Measurements from ENCODE around the gene C11orf58.

The C11orf58 gene

DNA sequence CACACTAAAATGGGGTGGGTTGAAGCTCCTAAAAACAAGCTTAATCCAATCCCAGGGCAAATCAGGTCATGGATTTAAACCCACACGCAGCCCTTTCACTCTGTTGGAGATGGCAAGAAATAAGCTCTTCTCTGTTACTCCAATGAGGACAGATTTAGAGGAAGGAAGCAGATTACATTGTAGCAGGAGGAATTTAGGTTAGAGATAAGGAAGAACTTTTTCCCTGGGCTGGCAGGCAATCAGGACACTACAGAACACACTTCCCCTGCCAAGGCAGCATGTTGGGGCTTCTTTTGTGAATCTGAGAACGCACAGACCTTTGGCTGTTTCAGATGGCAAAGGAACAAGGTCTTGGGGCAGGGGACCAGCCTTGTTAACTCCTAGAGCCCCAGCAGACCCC, 46.2 kb downstream of the C11orf58 start:
- in situ Hi-C loops (cut with MboI; ENCODE audit: low sequenced_read_pairs) = no loop called here

DNA sequence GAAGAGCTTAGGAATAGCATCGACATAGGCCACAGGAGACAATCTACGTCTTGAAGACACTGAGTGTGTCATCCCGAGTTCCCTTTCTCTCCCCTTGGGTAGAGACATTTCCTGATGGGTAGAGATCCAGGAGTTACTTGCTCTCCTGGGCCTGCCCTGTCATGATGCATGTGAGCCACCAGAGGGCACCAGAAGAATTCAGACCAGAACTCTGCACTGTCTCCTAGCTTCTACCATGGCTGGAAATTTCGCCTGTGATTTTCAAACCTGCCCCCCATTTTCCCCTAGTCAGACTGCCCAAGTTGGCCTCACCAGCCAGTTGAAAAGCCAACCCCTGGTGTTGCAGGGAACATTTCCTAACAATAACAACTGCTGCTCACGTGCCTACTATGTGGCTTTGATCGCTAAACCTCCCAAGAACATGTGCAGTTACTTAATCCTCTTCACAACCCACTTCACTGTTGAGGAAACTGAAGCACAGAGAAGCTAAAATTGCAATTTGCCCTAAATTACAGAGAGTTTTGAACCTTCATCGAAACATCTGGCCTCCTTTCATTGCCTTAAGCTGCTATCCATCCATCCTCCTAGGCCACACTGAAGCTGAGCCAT, 47.2 kb downstream of the C11orf58 start:
- in situ Hi-C loops (cut with MboI; ENCODE audit: low sequenced_read_pairs) = no loop called here

DNA sequence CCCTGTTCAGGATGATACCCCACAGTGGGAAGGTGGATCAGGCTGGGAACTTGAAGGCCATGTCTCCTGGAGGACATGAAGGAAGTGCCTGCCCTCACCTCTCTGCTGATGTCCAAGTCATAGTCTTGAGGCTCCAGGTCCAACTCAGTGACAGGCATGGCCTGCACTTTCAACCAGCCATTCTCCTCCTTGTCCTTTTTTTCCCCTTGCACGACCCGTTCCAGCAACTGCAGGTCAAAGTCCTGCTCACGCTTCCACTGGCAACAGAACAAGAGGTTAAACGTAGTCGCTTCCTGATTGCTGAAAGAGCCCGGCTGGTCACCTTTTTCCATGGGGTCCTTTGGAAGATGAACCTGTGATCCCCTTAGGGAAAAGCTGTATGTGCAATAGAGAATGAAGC, 47.7 kb downstream of the C11orf58 start:
- in situ Hi-C loops (cut with MboI; ENCODE audit: low sequenced_read_pairs) = no loop called here

DNA sequence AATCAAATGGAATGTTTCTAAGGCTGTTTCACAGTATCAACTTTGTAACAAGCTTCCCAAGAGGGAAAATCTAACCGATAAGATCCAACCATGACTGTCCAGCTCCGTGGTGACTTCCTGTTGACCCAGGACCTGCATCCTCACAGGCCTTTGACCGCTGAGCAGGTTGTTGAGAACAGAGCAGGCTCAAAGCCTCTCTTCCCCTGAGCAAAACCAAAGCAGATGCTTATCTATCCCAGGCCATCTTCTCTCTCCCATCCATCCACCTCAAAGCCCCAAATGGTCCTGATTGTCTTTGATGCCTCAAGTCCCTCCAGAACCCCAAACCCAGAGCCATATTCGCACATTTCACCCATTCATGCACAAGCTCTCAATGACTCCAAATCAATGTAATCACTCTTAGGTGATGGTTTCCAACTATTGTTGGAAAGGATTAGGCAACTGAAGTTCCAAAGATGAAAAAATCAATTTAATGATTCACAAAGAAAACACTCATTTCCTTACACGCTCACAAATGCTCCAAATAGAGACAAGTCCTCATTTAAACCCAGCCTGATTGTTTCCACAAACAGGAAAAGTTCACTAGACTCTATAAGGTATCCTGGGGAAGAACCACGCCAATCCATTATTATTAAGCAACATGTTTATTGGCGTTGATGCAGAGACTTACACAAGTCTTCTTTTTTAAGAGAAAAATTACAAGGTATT, 48.7 kb downstream of the C11orf58 start:
- in situ Hi-C loops (cut with MboI; ENCODE audit: low sequenced_read_pairs) = no loop called here

DNA sequence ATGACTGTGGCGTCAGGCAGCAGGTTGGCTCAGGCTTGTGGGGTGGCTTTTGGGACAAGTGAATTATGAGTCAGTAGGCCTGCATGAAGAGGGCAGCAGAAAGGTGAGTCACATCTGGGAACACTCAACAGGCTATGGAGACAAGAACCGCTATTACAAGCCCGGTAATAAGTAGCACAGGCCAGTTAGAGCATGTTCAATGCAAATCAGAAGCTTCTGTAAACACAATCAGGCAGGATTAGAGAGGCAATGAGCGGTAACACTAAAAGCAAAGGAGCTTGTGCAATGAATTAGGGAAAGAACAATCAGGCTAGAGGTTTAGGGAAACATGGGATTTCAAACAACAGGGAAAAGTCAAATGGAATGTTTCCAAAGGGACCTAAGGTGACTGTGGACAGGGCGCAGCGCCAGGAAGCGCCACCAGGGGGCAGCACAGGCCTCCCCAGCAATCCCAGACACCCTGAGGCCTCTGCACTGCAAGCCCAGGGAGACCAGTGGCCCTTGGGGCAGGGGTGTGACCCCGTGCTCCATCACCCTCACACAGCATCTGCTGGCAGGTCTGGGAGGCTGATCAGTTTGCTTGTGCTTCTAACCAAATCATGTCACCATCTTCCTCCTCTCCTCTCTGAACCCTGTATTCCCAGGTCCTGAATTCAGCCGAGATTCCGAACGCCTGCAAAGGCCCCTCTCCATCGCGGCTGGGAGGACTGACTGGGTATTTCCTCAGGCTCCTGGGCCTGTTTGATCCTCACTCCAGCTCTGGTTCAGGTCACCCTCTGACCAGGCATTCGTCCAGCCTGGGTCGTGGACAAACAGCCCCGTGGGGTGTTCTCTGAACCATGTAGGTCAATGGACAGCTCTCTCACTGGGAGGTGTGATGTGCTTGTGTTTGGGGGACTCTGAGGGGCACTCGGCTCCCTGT, 50.0 kb downstream of the C11orf58 start:
- in situ Hi-C loops (cut with MboI; ENCODE audit: low sequenced_read_pairs) = no loop called here

DNA sequence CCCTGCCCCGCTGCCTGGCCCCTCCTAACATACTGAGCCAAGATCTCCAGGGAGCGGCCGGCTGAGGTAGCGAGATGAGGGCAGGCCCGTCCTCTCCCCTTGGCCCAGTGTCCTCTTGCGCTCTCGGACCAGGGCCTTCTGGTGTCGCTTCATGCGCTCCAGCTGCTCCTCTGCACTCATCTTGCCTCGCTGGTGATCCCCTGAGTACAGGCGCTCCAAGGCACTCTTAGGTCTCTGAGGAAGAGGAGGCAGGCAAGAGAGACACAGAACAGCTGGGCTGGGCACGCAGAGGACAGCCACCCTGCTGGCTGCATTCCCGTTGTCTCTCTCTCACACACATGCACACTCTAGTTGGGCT, 50.6 kb downstream of the C11orf58 start:
- in situ Hi-C loops (cut with MboI; ENCODE audit: low sequenced_read_pairs) = no loop called here

DNA sequence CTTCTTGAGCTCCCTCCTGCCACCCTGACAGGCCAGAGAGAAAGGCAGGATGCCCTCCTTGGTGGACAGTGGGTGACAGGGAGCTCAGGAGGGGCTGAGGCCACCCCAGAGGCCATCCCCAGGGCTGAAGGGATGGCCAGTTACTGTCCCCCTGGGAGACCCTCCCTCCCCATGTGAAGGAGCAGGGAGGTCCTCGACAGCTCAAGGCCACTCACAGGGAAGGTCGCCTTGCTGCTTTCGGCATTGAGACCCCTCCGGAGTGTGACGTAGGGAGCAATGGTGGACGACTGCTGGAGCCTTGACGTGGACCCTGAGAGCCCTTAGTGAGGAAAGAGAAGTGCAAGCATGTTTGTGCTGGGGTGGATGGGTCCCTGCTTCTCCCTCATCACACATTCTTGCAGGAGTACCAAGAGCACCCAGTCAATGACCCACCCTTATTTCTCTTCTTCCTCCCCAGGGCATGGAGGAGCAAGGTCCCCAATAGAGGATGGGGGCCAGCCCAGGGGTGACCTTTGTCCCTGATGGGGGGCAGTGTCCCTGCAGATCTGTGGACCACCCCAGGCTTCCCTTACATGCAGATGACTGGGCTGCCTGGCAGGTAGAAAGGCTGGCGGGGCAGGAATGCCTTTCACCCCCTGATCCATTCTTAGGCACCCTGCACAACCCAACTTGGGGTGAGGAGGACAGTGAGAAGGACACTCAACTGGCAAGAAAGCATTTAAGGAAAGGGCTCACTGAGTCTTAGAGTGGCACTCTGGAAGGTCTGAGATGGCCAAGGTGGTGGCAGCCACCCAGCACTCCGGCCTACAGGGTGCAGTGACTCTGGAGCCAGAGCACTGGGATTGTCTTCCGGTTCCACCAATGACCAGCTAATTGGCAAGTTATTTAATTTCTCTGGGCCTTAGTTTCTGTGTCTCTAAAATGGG, 51.4 kb downstream of the C11orf58 start:
- in situ Hi-C loops (cut with MboI; ENCODE audit: low sequenced_read_pairs) = no loop called here

DNA sequence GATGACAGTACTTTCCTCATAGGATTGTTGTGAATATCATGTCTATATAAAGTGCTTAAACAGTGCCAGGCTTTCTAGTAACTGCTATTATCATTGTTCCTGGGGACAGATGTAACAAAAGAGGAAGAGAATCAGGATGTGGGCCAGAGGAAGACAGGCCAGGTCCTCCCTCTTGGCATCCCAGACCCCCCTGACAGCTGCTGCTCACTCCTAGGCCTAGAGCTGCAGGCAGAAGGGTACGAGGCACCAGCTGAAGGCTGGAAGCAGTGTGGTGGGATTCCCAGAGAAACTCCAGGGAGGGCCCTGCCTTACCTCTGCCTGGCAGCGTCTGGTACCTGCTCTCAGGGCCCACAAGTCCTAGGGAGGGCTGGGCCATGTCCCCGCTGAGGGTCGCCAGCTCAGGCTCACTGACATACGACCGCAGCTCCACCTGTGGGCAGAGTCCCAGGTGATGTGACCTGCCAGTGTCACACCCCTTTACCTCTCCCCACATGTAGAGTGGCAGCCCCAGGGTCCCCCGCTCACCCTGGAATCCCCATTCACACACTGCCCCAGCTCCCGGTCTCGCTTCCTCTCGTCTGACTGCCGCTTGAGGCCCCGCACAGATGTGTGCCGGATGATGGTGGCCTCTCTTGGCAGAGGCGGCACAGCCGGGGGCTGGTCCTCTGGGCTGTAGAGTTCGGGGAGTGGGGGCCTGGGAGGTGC, 52.2 kb downstream of the C11orf58 start:
- in situ Hi-C loops (cut with MboI; ENCODE audit: low sequenced_read_pairs) = no loop called here

DNA sequence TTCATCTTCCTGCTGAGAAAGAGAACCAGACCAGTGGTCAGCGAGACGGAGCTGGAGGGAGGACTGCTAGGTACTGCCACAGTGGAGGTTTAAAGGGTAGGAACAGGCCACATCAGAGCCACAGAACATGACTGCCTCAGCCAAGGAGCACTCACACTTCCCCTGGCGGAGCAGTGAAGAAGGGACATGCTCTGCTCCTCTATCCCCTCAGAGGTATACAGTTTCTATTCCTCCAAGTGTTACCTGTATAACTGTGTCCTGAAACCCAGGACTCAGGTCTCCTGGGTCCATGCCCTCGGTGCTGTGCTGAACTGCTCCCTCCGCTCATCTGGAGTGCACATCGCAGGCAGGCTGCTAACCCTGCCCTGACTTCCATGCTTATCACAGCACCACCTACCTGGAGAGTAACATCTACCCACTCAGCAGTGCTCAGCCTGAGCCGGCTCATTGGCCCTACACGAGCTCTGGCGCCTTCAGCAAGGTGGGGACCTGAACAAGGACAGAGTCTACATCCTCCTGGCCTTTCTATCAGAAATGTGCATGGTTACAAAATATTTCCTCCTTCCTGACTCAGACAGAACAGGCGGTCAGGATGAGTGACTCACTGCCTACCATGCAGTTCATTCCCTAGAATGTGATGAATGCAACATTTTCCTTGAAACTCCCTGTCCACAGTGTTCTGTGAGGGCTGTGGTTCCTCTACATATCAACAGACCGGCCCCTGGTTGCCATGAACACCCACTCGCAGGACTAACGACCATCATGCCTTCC, 52.9 kb downstream of the C11orf58 start:
- in situ Hi-C loops (cut with MboI; ENCODE audit: low sequenced_read_pairs) = no loop called here

DNA sequence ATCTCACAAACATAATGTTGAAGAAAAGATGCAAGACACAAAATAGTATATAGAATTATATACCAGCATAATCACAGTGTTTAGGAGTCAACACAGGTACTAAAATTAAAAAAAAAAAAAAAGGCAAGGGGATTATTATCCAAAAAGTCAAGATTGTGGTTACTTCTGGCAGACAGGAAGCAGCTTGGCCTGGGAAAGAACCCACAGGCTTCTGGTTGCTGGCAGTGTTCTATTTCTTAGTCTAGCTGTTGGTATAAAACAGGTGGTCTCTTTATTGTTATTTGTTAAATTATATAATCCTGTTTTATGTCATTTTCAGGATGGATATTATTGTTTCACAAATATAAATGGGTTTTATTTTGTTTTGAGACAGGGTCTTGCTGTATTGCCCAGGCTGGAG, 54.0 kb downstream of the C11orf58 start:
- in situ Hi-C loops (cut with MboI; ENCODE audit: low sequenced_read_pairs) = no loop called here

DNA sequence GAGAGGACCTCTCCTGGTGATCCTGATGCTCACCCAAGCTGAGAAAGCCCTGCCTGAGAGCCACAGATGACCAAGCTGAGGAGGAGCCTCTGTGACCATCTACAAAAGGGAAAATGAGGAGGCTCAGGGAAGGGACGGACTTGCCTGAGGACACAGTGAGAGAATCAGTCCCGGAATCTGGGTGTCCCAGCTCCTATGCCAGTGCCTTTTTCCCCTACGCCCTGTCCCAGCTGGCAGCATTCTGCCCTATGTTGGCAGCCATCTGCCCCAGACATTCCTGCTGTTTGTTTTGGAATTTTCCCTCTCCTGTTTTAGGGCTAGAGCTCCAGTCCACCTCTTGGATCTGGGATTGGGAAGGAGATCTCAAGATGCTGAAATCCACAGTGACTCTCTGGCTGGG, 54.6 kb downstream of the C11orf58 start:
- in situ Hi-C loops (cut with MboI; ENCODE audit: low sequenced_read_pairs) = no loop called here

DNA sequence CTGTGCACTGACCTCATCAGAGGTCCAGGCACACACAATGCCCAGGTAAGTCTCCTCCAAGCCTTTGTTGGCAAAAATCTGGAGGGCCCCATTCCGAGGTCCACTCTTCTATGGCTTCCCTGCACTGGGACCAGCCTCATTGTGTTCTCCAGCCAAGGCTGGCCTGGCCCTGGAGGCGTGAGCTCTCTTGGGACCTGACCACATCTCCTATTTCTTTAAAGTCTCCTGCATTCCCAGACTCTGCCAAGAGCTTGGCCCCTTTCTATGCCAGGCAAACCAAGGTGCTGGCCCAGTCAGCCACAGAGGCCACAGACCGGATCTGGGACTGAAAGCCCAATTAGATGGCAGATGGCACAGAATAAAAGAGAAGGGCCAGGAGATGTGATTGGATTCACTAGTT, 55.1 kb downstream of the C11orf58 start:
- in situ Hi-C loops (cut with MboI; ENCODE audit: low sequenced_read_pairs) = no loop called here

DNA sequence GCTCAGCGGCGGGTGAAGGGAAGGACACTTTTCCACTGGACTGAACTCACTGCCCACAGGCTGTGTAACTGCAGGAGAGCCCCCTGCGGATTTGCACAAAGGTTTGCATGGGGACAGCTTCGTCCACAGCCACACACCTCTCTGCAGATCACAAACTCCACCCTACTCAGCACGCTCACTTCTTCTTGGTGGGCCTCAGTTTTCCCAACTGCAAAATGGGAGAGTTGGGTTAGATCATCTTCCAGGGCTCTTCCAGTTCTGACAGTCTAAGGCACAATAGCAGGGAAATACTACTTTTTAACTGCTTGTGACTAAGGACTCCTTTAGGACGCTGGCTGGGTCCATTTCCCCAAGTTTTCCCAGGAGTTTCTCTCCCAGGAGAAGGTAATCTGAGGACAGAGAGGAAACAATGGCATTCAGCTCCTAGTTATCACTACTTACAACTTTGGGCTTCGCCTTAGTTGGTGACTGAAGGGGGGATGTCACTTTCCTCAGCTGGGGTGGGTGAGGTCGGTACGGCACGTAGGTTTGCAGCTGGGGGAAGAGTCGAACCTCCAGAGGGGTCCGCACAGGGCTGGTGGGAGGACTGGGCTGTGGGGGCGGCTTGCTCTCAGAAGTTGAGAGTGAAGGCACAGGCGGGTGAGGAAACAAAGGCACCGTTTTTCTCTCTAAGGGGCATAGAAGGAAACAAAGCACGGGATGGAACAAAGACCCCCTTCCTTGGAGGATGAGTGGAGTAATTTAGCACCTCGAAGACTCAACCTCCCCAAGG, 55.8 kb downstream of the C11orf58 start:
- in situ Hi-C loops (cut with MboI; ENCODE audit: low sequenced_read_pairs) = no loop called here

DNA sequence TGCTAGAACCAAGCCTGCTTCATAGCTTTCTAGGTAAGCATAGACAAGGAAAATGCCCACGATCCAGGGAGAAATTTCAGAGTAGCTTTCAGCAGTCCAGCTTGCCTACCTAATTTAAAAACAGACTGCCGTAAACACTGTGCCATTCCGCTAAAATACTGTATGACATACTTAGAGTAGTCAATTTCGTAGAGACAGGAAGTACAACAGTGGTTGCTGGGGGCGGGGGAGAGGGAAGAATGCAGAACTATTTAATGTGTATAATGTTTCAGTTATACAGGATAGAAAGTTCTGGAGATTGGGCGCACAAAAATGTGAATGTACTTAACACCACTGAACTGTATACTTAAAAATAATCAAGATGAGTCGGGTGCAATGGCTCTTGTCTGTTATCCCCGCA, 56.7 kb downstream of the C11orf58 start:
- in situ Hi-C loops (cut with MboI; ENCODE audit: low sequenced_read_pairs) = no loop called here

DNA sequence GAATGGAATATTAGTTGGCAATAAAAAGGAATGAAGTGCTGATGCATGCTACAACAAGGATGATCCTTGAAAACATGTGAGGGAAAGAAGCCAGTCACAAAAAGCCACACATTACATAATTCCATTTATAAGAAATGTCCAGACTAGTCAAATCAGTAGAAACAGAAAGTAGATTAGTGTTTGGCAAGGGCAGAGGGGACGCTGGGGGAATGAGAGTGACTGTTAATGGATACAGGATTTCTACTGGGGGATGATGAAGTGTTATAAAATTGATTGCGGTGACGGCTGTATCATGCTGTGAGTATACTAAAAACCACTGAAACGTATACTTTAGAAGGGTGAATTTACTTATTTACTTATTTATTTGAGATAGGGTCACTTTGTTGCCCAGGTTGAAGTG, 57.9 kb downstream of the C11orf58 start:
- in situ Hi-C loops (cut with MboI; ENCODE audit: low sequenced_read_pairs) = no loop called here

DNA sequence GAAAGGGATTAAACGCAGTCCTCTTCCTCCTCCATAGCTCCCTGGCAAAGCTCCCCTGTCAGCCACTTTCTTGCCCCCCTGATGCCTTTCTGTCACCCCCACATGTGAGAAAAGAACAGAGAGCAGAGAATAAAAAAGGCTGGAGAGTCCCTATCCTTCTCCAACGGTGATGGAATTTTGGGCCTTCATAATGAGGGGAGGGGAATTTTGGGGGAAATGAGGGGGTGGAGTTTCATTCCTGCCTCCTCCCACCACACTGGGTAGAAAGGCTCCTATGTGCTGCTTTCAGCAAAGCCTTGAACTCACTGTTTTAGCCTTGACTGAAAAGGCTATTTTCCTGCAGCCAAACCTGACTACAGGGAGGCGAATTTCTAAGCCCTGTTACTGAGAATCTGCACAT, 59.3 kb downstream of the C11orf58 start:
- in situ Hi-C loops (cut with MboI; ENCODE audit: low sequenced_read_pairs) = no loop called here

DNA sequence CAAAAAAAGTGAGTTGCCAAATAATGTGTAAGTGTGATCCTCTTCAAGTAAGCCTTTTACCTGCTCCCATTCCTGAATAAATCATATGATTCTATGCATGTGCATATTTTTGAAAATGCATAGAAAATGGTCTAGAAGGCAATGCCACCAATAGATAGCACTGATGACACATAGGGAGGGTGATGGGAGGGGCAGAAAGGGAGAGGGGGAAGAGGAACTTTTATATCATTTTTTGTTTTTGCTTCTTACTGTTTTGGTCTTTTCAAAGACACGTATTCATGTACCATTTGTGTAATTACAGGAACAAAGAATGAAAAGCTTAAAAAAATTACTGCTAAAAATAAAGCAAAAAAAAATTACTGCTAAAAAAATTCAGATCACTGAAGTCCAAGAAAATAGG, 60.8 kb downstream of the C11orf58 start:
- in situ Hi-C loops (cut with MboI; ENCODE audit: low sequenced_read_pairs) = no loop called here

DNA sequence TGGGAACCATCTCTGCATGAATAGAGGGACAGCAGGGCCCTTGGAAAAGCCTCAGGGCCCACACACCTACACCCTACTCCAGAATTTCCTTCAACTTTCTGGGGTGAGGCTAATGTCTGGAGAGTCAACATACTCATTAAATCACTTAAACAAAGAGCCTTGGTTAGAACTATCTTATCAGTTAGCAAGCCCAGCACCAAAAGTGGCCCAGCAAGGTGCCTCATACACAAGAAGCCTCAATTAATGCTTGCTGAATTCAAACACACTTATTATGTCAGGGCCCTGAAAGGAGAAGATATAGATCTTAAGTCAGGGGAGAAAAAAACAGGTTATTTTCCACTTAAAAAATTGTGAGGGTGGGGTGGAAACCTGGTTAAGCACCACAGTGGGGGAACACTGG, 61.4 kb downstream of the C11orf58 start:
- in situ Hi-C loops (cut with MboI; ENCODE audit: low sequenced_read_pairs) = no loop called here

DNA sequence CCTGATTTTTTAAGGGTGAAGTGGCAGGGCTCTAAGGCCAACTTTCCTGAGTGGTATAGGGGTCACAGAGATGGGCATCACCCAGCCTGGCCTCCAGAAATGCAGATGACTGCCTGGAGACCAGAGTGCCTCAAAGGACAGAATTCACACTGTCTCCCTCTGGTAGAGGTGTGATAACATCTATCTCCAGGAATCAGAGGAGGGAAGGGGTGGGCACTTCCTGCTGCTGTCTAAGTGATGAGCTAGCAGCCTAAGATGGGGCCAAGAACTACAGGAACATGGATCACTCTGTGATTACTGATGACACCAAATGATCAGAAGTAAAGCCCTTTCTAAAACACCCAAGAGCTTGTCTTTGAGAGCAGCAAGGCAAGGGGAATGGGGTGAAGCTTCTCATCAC, 61.9 kb downstream of the C11orf58 start:
- in situ Hi-C loops (cut with MboI; ENCODE audit: low sequenced_read_pairs) = no loop called here
